K562 (cell line): ENCODE measurements around the gene ROBO2. TPM values are rescaled to one million over a fixed set of nuclear protein-coding genes. Genes with fewer than 3 reads are reported as not detected.

Source experiments
- ATAC-seq: fragments of 200-7000 bp; cut with Tn5 transposase; 3 replicates; pipeline ENCODE4 v1.9.1; 2020; ENCODE audit warnings: moderate library complexity
- BruUV-seq: library from RNA; stranded (reverse); fragments of 400-500 nt; replicated peaks from 2 replicates; lab custom pipeline; 2021; lab: Mats Ljungman, UMichigan
- CTCF ChIA-PET: fragments of 300-600 bp; formaldehyde crosslinking; extraction: SDS; loops from one replicate; lab custom pipeline; 2021; ENCODE audit warnings: low intra/inter-chr PET ratio; lab: Yijun Ruan, JAX
- POLR2A ChIA-PET: fragments of 300-600, 350-650 bp; sonication (Branson Sonifier 250); formaldehyde crosslinking; extraction: SDS; loops from one replicate; lab custom pipeline; 2021; ENCODE audit warnings: antibody characterized with exemption, inconsistent platforms; lab: Yijun Ruan, JAX
- DNase-seq, 4 experiments: peaks; one replicate each; pipeline versions ENCODE4 v3.0.0 to v3.0.0-alpha.2; 2011 to 2018; ENCODE audit warnings: low spot score in 3 of 4, mixed read lengths in 3 of 4; ENCODE audit errors: extremely low read depth in 1 of 4
- FAIRE-seq: peaks from 2 replicates; lab custom pipeline; 2011; peaks lifted over from hg19 to GRCh38; lab: Jason Lieb, UNC
- H2AFZ ChIP-seq: 2 replicates; pipeline ENCODE4 v1.6.0; 2011; ENCODE audit warnings: low read depth, low read length, control low read depth, inconsistent platforms
- H3K27ac ChIP-seq: fragments of 200-600 bp; 3 replicates; pipeline ENCODE4 v1.8.0; 2011; ENCODE audit warnings: low read depth, mild to moderate bottlenecking, control low read depth, inconsistent platforms, low read length, moderate library complexity, mixed read lengths; ENCODE audit errors: extremely low read depth
- H3K27me3 ChIP-seq, 2 experiments: fragments of 300-600 bp in 1 of 2; 2 replicates in 1 of 2; 3 replicates in 1 of 2; pipeline versions ENCODE4 v1.6.0 to v1.8.0; 2011; ENCODE audit warnings: inconsistent platforms in 2 of 2, low read length in 2 of 2, mild to moderate bottlenecking in 1 of 2, mixed read lengths in 1 of 2, moderate library complexity in 1 of 2; ENCODE audit not compliant: control insufficient read depth in 2 of 2, insufficient read depth in 2 of 2
- H3K36me3 ChIP-seq: fragments of 300-600 bp; 3 replicates; pipeline ENCODE4 v1.8.0; 2011; ENCODE audit warnings: mild to moderate bottlenecking, low read length, inconsistent platforms; ENCODE audit not compliant: control insufficient read depth, insufficient read depth
- H3K4me1 ChIP-seq, 2 experiments: fragments of 200-600 bp in 1 of 2; replicated peaks in 1 of 2; 2 replicates in 1 of 2; 3 replicates in 1 of 2; pipeline versions ENCODE4 v1.5.1 to v1.8.0; 2011; ENCODE audit warnings: inconsistent platforms in 2 of 2, low read length in 2 of 2, mild to moderate bottlenecking in 1 of 2, mixed read lengths in 1 of 2, moderate library complexity in 1 of 2; ENCODE audit not compliant: control insufficient read depth in 2 of 2, insufficient read depth in 2 of 2
- H3K4me2 ChIP-seq: 2 replicates; pipeline ENCODE4 v1.6.1; 2011; ENCODE audit warnings: low read length, control low read depth, inconsistent platforms, mixed read lengths; ENCODE audit not compliant: insufficient read depth
- H3K4me3 ChIP-seq: fragments of 200-600 bp; sonication (generic), shearing (Covaris generic); 2 replicates; pipeline ENCODE4 v1.5.1; 2016; ENCODE audit warnings: control low read depth, inconsistent platforms
- H3K79me2 ChIP-seq: fragments of 200-600 bp; 3 replicates; pipeline ENCODE4 v1.8.0; 2011; ENCODE audit warnings: low read length, inconsistent platforms; ENCODE audit not compliant: control insufficient read depth, insufficient read depth
- H3K9ac ChIP-seq, 2 experiments: 2 replicates each; pipeline versions ENCODE4 v1.6.0 to v1.6.1; 2011; ENCODE audit warnings: low read depth in 2 of 2, low read length in 2 of 2, control low read depth in 1 of 2, inconsistent platforms in 1 of 2, mild to moderate bottlenecking in 1 of 2, mixed read lengths in 1 of 2; ENCODE audit not compliant: insufficient read depth in 1 of 2
- H3K9me1 ChIP-seq: one replicate; pipeline ENCODE4 v1.6.0; 2011; ENCODE audit warnings: inconsistent platforms, mild to moderate bottlenecking, low read length, moderate library complexity; ENCODE audit not compliant: control insufficient read depth, insufficient read depth
- H3K9me3 ChIP-seq: replicated peaks from 2 replicates; pipeline ENCODE4 v1.5.1; 2011; ENCODE audit warnings: low read depth, low read length, inconsistent platforms; ENCODE audit not compliant: control insufficient read depth, insufficient read depth
- H4K20me1 ChIP-seq: replicated peaks from 2 replicates; pipeline ENCODE4 v1.6.1; 2011; ENCODE audit warnings: low read length, inconsistent platforms, mixed read lengths; ENCODE audit not compliant: control insufficient read depth, insufficient read depth
- CAMTA2 ChIP-seq: fragments of 250-450 bp; sonication (Bioruptor Pico); conservative IDR thresholded peaks from 2 replicates; pipeline ENCODE4 v1.5.1; 2022
- CHCHD3 ChIP-seq: fragments of 250-450 bp; sonication (Bioruptor Pico); IDR thresholded peaks from 2 replicates; pipeline ENCODE4 v2.1.2; 2022; ENCODE audit warnings: mild to moderate bottlenecking
- CHD4 ChIP-seq: fragments of 200-600 bp; sonication (generic); IDR thresholded peaks from 3 replicates; pipeline ENCODE4 v1.6.1; 2012; ENCODE audit warnings: low read depth, mild to moderate bottlenecking, mixed read lengths, low read length, inconsistent platforms; ENCODE audit not compliant: insufficient read depth, insufficient replicate concordance, poor library complexity, severe bottlenecking
- CXXC5 ChIP-seq: fragments of 250-450 bp; sonication (Bioruptor Pico); IDR thresholded peaks from 2 replicates; pipeline ENCODE4 v1.8.0; 2022; ENCODE audit warnings: inconsistent platforms, mild to moderate bottlenecking, moderate library complexity
- HDAC1 ChIP-seq, 2 experiments: fragments of 450-650 bp; IDR thresholded peaks; 2 replicates each; pipeline ENCODE4 v1.6.1; 2016 to 2017; ENCODE audit warnings: inconsistent platforms in 1 of 2, mild to moderate bottlenecking in 1 of 2, moderate library complexity in 1 of 2
- ILF3 ChIP-seq: fragments of 450-650 bp; IDR thresholded peaks from 2 replicates; pipeline ENCODE4 v1.6.1; 2018; ENCODE audit warnings: antibody characterized with exemption, mild to moderate bottlenecking, moderate library complexity, borderline replicate concordance
- NUFIP1 ChIP-seq: fragments of 450-650 bp; IDR thresholded peaks from 2 replicates; pipeline ENCODE4 v1.6.1; 2018; ENCODE audit not compliant: partially characterized antibody
- POLR3G ChIP-seq: IDR thresholded peaks from 2 replicates; pipeline ENCODE4 v1.6.1; 2011; ENCODE audit not compliant: insufficient read length, insufficient replicate concordance; ENCODE audit errors: extremely low read depth
- ZKSCAN3 ChIP-seq: fragments of 250-450 bp; sonication (Bioruptor Pico); IDR thresholded peaks from 2 replicates; pipeline ENCODE4 v1.4.0; 2020
- ZNF764 ChIP-seq: fragments of 250-450 bp; sonication (Bioruptor Pico); IDR thresholded peaks from 2 replicates; pipeline ENCODE4 v1.4.0; 2020; ENCODE audit warnings: low read depth, mild to moderate bottlenecking, moderate library complexity
- WGBS: fragments of 100-300 bp; shearing (Covaris generic); methylation state at CpG from one replicate; pipeline ENCODE4 v1.1.6; 2016; ENCODE audit warnings: low coverage, mixed read lengths; ENCODE audit not compliant: insufficient coverage; ENCODE audit errors: missing lambda C conversion rate; 5-methylcytosine and 5-hydroxymethylcytosine counted together
- in situ Hi-C: fragments of 300-500 bp; cut with MboI; formaldehyde crosslinking; loops from 4 replicates; pipeline ENCODE4 v1.15.0; 2018; ENCODE audit warnings: inconsistent platforms, mixed read lengths
- intact Hi-C: fragments of 100-400 bp; cut with micrococcal nuclease; formaldehyde crosslinking; loops from 2 replicates; pipeline ENCODE4 v1.14.2; 2022
- polyA plus RNA-seq, 8 experiments: library from polyadenylated mRNA; depleted of rRNA in 4 of 8; stranded (reverse) in 5 of 8; unstranded in 3 of 8; fragments of >200 nt; fragmentation: Nextera tagmentation in 2 of 8; fragmentation: Illumina TruSeq in 1 of 8; extraction: Ambion mirVana in 2 of 8; extraction: Trizol in 1 of 8; gene quantifications; 2 replicates each; pipeline versions ENCODE4 v1.2.1 to v1.2.3, GENCODE V29; 2011 to 2014; ENCODE audit warnings: inconsistent platforms in 1 of 8, missing spikeins in 1 of 8
- total RNA-seq, 7 experiments: library from RNA; depleted of rRNA in 6 of 7; stranded (reverse); fragments of >200 nt in 6 of 7; fragmentation: Illumina TruSeq in 2 of 7; extraction: Trizol in 2 of 7; gene quantifications; 2 replicates each; pipeline versions ENCODE4 v1.2.1 to v1.2.3, GENCODE V29; 2011 to 2021; ENCODE audit warnings: low replicate concordance in 1 of 7
- TF ChIP-seq, protein P1 (sequence below): fragments of 450-650 bp; IDR thresholded peaks from one replicate; pipeline ENCODE4 v1.6.1; 2018; ENCODE audit warnings: mild to moderate bottlenecking, moderate library complexity; ENCODE audit not compliant: partially characterized antibody
- TF ChIP-seq, protein P2 (sequence below): fragments of 150-350 bp; IDR thresholded peaks from 2 replicates; pipeline ENCODE4 v1.6.1; 2014; ENCODE audit warnings: low read depth, mild to moderate bottlenecking, low read length, borderline replicate concordance
- TF ChIP-seq, protein P3 (sequence below): sonication (generic); formaldehyde crosslinking; IDR thresholded peaks from 2 replicates; pipeline ENCODE4 v1.8.1; 2022; ENCODE audit warnings: missing genetic modification reagents
- TF ChIP-seq, protein P4 (sequence below), 3 experiments: fragments of 200-800 bp in 1 of 3; sonication (Bioruptor generic) in 1 of 3; sonication (generic) in 1 of 3; formaldehyde crosslinking in 1 of 3; IDR thresholded peaks; 2 replicates each; pipeline versions ENCODE4 v1.6.1 to v1.8.0; 2016 to 2022; ENCODE audit warnings: mild to moderate bottlenecking in 2 of 3, missing compliant biosample characterization in 2 of 3, missing genetic modification characterization in 2 of 3, missing genetic modification reagents in 1 of 3

ROBO2 gene
- total and polyA plus RNA-seq, 9 of the 15 experiments (the other 6 are each of a cell fraction or from before 2014, with no cell fraction given): 0.84 to 3.0 (median 1.7) TPM

DNA sequence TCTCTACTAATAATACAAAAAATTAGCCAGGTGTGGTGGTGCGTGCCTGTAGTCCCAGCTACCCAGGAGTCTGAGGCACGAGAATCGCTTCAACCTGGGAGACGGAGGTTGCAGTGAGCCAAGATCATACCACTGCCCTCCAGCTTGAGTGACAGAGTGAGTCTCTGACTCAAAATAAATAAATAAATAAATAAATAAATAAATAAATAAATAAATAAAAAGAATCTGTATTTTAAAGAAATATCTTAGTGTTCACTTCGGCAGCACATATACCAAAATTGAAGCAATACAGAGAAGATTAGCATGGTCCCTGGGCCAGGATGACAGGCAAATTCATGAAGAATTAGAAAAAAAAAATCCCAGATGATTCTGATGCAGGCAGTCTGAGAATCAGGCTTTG lies 51.9 kb downstream of the ROBO2 start (continued):
- TF ChIP-seq, protein P1, sequence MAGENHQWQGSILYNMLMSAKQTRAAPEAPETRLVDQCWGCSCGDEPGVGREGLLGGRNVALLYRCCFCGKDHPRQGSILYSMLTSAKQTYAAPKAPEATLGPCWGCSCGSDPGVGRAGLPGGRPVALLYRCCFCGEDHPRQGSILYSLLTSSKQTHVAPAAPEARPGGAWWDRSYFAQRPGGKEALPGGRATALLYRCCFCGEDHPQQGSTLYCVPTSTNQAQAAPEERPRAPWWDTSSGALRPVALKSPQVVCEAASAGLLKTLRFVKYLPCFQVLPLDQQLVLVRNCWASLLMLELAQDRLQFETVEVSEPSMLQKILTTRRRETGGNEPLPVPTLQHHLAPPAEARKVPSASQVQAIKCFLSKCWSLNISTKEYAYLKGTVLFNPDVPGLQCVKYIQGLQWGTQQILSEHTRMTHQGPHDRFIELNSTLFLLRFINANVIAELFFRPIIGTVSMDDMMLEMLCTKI: no peak

DNA sequence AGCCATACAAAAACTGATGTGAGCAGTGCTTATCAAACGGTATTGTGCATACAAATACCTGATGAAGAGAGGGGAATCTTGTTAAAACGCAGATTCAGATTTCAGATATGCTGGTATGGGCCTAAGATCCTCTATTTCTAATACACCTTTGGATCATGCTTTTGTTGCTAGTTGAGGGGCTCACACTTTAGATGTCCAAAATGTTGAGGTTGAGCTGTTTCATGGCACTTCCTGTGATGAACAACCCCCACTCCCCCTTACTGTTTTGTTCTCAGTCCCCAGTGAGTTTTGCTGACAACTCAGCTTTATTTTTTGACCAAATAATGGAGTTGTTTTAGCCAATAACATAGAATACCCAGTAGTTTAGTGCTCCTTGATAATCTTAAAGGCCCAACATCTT lies 53.2 kb downstream of the ROBO2 start:
- intact Hi-C loops (no loop called here), in situ Hi-C loops (no loop called here)
- no peak for ATAC-seq
- Histone ChIP-seq H3K9me3 (peaks cover 3% of the 10 kb centered on the region), H3K4me3 (no peak overlapping the region), H3K9ac (no peak overlapping the region), H3K27me3 (no peaks in the 10 kb centered on the region), H3K4me2 (no peak overlapping the region), H3K4me1 (peaks cover 0 to 3% of the 10 kb centered on the region in 2 experiments; a peak in 2 of 5 replicates), H2AFZ (no peak overlapping the region), H3K79me2 (no peaks in the 10 kb centered on the region), H3K27ac (no peak overlapping the region), H3K36me3 (no peaks in the 10 kb centered on the region), H3K9me1 (no peaks in the 10 kb centered on the region), H4K20me1 (no peaks in the 10 kb centered on the region)
- FAIRE-seq: no peak
- BruUV-seq: no TSS peak
- DNase-seq: no peak
- CTCF ChIA-PET: no interaction called here
- WGBS: 12% methylated on average over 2 of the region's 2 CpGs
- POLR2A ChIA-PET: no interaction called here
- TF ChIP-seq ILF3 (no peak), ZKSCAN3 (no peak), CHCHD3 (no peak), CAMTA2 (no peak), HDAC1 (IDR thresholded peaks at IDR 0.05) (no peak), CXXC5 (CRISPR knock-in tag) (no peak), ZNF764 (CRISPR knock-in tag) (no peak), NUFIP1 (no peak), CHD4 (no peak), POLR3G (no peak)
- TF ChIP-seq, protein P2, sequence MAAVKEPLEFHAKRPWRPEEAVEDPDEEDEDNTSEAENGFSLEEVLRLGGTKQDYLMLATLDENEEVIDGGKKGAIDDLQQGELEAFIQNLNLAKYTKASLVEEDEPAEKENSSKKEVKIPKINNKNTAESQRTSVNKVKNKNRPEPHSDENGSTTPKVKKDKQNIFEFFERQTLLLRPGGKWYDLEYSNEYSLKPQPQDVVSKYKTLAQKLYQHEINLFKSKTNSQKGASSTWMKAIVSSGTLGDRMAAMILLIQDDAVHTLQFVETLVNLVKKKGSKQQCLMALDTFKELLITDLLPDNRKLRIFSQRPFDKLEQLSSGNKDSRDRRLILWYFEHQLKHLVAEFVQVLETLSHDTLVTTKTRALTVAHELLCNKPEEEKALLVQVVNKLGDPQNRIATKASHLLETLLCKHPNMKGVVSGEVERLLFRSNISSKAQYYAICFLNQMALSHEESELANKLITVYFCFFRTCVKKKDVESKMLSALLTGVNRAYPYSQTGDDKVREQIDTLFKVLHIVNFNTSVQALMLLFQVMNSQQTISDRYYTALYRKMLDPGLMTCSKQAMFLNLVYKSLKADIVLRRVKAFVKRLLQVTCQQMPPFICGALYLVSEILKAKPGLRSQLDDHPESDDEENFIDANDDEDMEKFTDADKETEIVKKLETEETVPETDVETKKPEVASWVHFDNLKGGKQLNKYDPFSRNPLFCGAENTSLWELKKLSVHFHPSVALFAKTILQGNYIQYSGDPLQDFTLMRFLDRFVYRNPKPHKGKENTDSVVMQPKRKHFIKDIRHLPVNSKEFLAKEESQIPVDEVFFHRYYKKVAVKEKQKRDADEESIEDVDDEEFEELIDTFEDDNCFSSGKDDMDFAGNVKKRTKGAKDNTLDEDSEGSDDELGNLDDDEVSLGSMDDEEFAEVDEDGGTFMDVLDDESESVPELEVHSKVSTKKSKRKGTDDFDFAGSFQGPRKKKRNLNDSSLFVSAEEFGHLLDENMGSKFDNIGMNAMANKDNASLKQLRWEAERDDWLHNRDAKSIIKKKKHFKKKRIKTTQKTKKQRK: no peak
- TF ChIP-seq, protein P3, sequence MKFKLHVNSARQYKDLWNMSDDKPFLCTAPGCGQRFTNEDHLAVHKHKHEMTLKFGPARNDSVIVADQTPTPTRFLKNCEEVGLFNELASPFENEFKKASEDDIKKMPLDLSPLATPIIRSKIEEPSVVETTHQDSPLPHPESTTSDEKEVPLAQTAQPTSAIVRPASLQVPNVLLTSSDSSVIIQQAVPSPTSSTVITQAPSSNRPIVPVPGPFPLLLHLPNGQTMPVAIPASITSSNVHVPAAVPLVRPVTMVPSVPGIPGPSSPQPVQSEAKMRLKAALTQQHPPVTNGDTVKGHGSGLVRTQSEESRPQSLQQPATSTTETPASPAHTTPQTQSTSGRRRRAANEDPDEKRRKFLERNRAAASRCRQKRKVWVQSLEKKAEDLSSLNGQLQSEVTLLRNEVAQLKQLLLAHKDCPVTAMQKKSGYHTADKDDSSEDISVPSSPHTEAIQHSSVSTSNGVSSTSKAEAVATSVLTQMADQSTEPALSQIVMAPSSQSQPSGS: no peak
- TF ChIP-seq, protein P4, sequence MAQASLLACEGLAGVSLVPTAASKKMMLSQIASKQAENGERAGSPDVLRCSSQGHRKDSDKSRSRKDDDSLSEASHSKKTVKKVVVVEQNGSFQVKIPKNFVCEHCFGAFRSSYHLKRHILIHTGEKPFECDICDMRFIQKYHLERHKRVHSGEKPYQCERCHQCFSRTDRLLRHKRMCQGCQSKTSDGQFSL (CRISPR knock-in tag; IDR thresholded peaks at IDR 0.05): no peak
- TF ChIP-seq, protein P4 (tag; IDR thresholded peaks at IDR 0.05): no peak
